HG03097 (cell line): ENCODE measurements around the gene DDT.
"Not testable (repeated sequence)": the region's sequence is repeated elsewhere in the genome, so short reads cannot be mapped to it uniquely, and the experiment has no call there.

Experiments
- ATAC-seq: cut with Tn5 transposase; IDR thresholded peaks from one replicate; pipeline ENCODE4 v1.9.1; 2021; ENCODE audit not compliant: unreplicated experiment, low FRiP score

Gene DDT

GRCh38 chr22:23954193-23954990 lies 19.8 kb downstream of the DDT start:
- not testable (repeated sequence) for ATAC-seq

- ATAC-seq = not testable (repeated sequence)
Measured at GRCh38 chr22:23953485-23953884, 20.8 kb downstream of the DDT start.

GRCh38 chr22:23952794-23953405 lies 21.3 kb downstream of the DDT start:
- not testable (repeated sequence) for ATAC-seq

GRCh38 chr22:23951383-23951782 lies 22.9 kb downstream of the DDT start:
- ATAC-seq = not testable (repeated sequence)

GRCh38 chr22:23949764-23950163 lies 24.5 kb downstream of the DDT start:
- ATAC-seq = not testable (repeated sequence)

GRCh38 chr22:23947391-23947790 lies 26.9 kb downstream of the DDT start:
- ATAC-seq = not testable (repeated sequence)

- ATAC-seq = not testable (repeated sequence)
Measured at GRCh38 chr22:23940166-23940565, 34.1 kb downstream of the DDT start.

GRCh38 chr22:23939017-23939357 lies 35.3 kb downstream of the DDT start:
- no peak for ATAC-seq

- ATAC-seq = no peak
Measured at GRCh38 chr22:23938328-23939016, 35.8 kb downstream of the DDT start.

GRCh38 chr22:23926561-23926960 lies 47.7 kb downstream of the DDT start:
- no peak for ATAC-seq

- ATAC-seq = no peak
Measured at GRCh38 chr22:23925020-23925606, 49.1 kb downstream of the DDT start.

- ATAC-seq = no peak
Measured at GRCh38 chr22:23922921-23923320, 51.3 kb downstream of the DDT start.

- ATAC-seq = not testable (repeated sequence)
Measured at GRCh38 chr22:23921586-23922201, 52.5 kb downstream of the DDT start.
